Measurements from ENCODE around the gene CSN3.

Gene CSN3

DNA sequence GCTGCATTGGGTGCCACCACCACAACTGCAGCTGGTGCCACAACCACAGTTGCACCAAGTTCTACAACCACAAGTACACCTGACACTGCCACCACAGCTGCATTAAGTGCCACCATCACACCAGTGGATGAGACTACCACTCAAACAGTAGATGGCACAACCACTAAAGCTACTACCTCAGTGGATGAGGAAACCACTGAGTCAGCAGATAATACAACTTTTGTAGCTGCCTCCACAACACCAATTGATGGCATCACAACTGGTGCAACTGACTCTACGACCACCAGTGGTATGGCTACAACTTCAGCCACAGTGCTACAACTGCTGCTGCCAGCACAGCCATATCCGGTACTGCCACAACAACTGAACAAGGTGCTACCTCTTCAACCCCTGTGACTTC lies 57.2 kb downstream of the CSN3 start:
- Histone ChIP-seq H3K27me3 (ENCODE audit: control insufficient read depth, insufficient read depth, low read length) (no peaks in the 10 kb centered on the region), H3K4me3 (ENCODE audit: low read depth, low read length) (no peak overlapping the region), H3K9ac (ENCODE audit: low read depth, low read length) (no peak overlapping the region), H3K36me3 (ENCODE audit: control insufficient read depth, insufficient read depth, low read length) (no peaks in the 10 kb centered on the region), H3K9me3 (ENCODE audit: control insufficient read depth, insufficient read depth, low read length) (no peaks in the 10 kb centered on the region), H3K4me1 (ENCODE audit: control insufficient read depth, insufficient read depth, low read length) (no peaks in the 10 kb centered on the region)

DNA sequence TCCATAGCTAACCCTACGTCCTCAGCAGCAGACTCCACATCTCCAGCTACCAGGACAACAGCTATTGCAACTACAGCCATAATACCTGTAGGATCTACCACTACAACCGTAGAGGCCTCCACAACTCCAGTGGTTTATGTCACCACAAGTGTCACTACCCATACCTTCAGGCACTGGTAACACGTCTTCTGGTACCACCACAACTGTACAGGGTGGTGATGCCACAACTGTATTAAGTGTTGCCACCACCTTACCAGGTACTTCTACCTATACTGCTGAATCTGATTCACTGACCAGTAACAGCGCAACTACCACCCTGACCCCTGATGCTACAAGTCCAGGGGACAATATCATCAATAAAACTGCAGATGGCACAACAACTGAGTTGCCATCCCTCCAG lies 57.8 kb downstream of the CSN3 start:
- Histone ChIP-seq H3K9me3 (ENCODE audit: control insufficient read depth, insufficient read depth, low read length) (no peaks in the 10 kb centered on the region), H3K36me3 (ENCODE audit: control insufficient read depth, insufficient read depth, low read length) (no peaks in the 10 kb centered on the region), H3K9ac (ENCODE audit: low read depth, low read length) (no peak overlapping the region), H3K4me1 (ENCODE audit: control insufficient read depth, insufficient read depth, low read length) (no peaks in the 10 kb centered on the region), H3K27me3 (ENCODE audit: control insufficient read depth, insufficient read depth, low read length) (no peaks in the 10 kb centered on the region), H3K4me3 (ENCODE audit: low read depth, low read length) (no peak overlapping the region)
